ENCODE data around the gene PARP3.

Gene PARP3

GRCh38 chr3:51961011-51961410 is 18.8 kb downstream of the PARP3 start:
- no peak overlapping the region for H3K4me2 ChIP-seq (ENCODE audit: low read length, poor library complexity, severe bottlenecking)
- no peak overlapping the region for H3K4ac ChIP-seq (ENCODE audit: low read depth in 1 of 2, low read length in 2 of 2)
- 94% methylated on average over 18 of the region's 18 CpGs for WGBS

GRCh38 chr3:51961602-51962569 is 19.7 kb downstream of the PARP3 start:
- Histone ChIP-seq H2AK5ac (ENCODE audit: low read length, severe bottlenecking) (no peak overlapping the region), H4K91ac (ENCODE audit: low read length) (no peak overlapping the region), H2BK120ac (ENCODE audit: low read depth, low read length) (no peak overlapping the region), H4K8ac (ENCODE audit: low read length) (no peak overlapping the region), H2AFZ (ENCODE audit: low read depth, low read length) (no peak overlapping the region), H3K9me3 (ENCODE audit: control insufficient read depth, low read length) (no peaks in the 10 kb centered on the region), H2BK12ac (ENCODE audit: low read length in 2 of 2) (no peak overlapping the region), H3K23ac (ENCODE audit: low read length in 2 of 2) (peak overlapping the region in 1 of 2 experiments; percentile 42), H3K9ac (ENCODE audit: low read length) (no peak overlapping the region), H3K4me2 (ENCODE audit: low read length, poor library complexity, severe bottlenecking) (no peak overlapping the region), H3K27ac (ENCODE audit: low read length, poor library complexity, severe bottlenecking) (no peak overlapping the region), H3K4ac (ENCODE audit: low read depth in 1 of 2, low read length in 2 of 2) (no peak overlapping the region), H3K14ac (ENCODE audit: low read length in 2 of 2) (no peak overlapping the region), H3K27me3 (ENCODE audit: control insufficient read depth in 1 of 2, insufficient read depth in 1 of 2, low read length in 2 of 2) (no peaks in the 10 kb centered on the region), H3K4me3 (ENCODE audit: insufficient read depth in 1 of 2, low read depth in 1 of 2, low read length in 2 of 2) (peak overlapping the region in 1 of 2 experiments; percentile 4), H2BK15ac (ENCODE audit: low read depth, poor library complexity, severe bottlenecking) (no peak overlapping the region), H3K4me1 (ENCODE audit: control insufficient read depth, insufficient read depth, low read depth, low read length) (peaks cover 24% of the 10 kb centered on the region), H3K18ac (ENCODE audit: low read depth in 1 of 2, low read length in 2 of 2) (no peak overlapping the region), H2BK5ac (ENCODE audit: low read depth, low read length, poor library complexity, severe bottlenecking) (no peak overlapping the region), H3K36me3 (ENCODE audit: control insufficient read depth in 1 of 2, insufficient read depth in 2 of 2, low read depth in 1 of 2, low read length in 2 of 2) (peaks cover 38 to 55% of the 10 kb centered on the region in 2 experiments), H3K79me1 (replicated peaks; ENCODE audit: low read length, poor library complexity, severe bottlenecking) (peaks cover 24% of the 10 kb centered on the region)
- 94% methylated on average over 7 of the region's 9 CpGs for WGBS
- DNase-seq, result no peak

More at GRCh38 chr3:51961011-51961410, 18.8 kb downstream of the PARP3 start:
- Histone ChIP-seq H2BK15ac (ENCODE audit: low read depth, poor library complexity, severe bottlenecking) (no peak overlapping the region), H3K36me3 (ENCODE audit: control insufficient read depth in 1 of 2, insufficient read depth in 2 of 2, low read depth in 1 of 2, low read length in 2 of 2) (peaks cover 39 to 63% of the 10 kb centered on the region in 2 experiments), H3K27ac (ENCODE audit: low read length, poor library complexity, severe bottlenecking) (no peak overlapping the region), H3K9ac (ENCODE audit: low read length) (no peak overlapping the region), H3K4me1 (ENCODE audit: control insufficient read depth, insufficient read depth, low read depth, low read length) (peaks cover 25% of the 10 kb centered on the region), H2BK120ac (ENCODE audit: low read depth, low read length) (no peak overlapping the region), H3K18ac (ENCODE audit: low read depth in 1 of 2, low read length in 2 of 2) (no peak overlapping the region), H3K14ac (ENCODE audit: low read length in 2 of 2) (no peak overlapping the region), H3K27me3 (ENCODE audit: control insufficient read depth in 1 of 2, insufficient read depth in 1 of 2, low read length in 2 of 2) (no peaks in the 10 kb centered on the region), H4K91ac (ENCODE audit: low read length) (no peak overlapping the region), H4K8ac (ENCODE audit: low read length) (no peak overlapping the region), H3K9me3 (ENCODE audit: control insufficient read depth, low read length) (no peaks in the 10 kb centered on the region), H3K4me3 (ENCODE audit: insufficient read depth in 1 of 2, low read depth in 1 of 2, low read length in 2 of 2) (no peak overlapping the region), H2BK5ac (ENCODE audit: low read depth, low read length, poor library complexity, severe bottlenecking) (no peak overlapping the region), H2BK12ac (ENCODE audit: low read length in 2 of 2) (no peak overlapping the region), H2AFZ (ENCODE audit: low read depth, low read length) (no peak overlapping the region), H2AK5ac (ENCODE audit: low read length, severe bottlenecking) (no peak overlapping the region), H3K79me1 (replicated peaks; ENCODE audit: low read length, poor library complexity, severe bottlenecking) (peaks cover 16% of the 10 kb centered on the region), H3K23ac (ENCODE audit: low read length in 2 of 2) (no peak overlapping the region)
- no peak for DNase-seq

DNA sequence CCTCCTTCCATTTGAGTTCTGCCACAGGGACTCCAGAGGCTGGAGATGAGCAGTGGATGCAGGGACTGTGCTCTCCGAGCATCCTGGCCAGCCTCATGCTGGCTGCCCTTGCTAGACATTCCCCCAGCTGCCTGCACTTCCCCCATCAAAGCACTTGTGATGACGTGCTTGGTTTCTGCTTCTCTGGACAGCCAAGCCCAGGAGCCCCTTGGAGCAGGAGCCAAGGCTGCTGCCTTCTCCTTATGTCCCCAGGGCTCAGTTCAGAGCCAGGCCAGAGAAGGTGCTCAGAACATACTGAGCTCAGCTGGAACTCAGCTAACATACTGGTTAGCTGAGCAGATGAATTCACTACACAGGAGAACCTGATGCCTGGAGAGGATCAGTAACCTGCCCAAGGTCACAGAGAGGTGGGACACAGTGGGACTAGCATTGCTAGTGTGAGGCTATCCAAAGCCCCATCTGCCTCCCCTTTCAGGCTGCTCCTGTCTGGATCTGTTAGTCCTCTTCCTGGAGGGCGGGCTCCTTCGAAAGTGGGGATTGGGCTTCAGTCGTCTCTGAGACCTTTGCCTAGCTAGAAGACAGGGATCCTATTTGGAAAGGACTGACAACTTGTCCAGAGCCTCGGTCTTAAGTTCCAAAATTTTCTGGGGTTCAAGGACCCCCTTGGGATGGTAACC is 20.8 kb downstream of the PARP3 start:
- no peaks in the 10 kb centered on the region for H3K27me3 ChIP-seq (ENCODE audit: control insufficient read depth in 1 of 2, insufficient read depth in 1 of 2, low read length in 2 of 2)
- DNase-seq, result no peak
- no peak overlapping the region for H3K4ac ChIP-seq (ENCODE audit: low read depth in 1 of 2, low read length in 2 of 2)
- peaks cover 27% of the 10 kb centered on the region for H3K79me1 ChIP-seq (replicated peaks; ENCODE audit: low read length, poor library complexity, severe bottlenecking)
- no peak overlapping the region for H3K18ac ChIP-seq (ENCODE audit: low read depth in 1 of 2, low read length in 2 of 2)
- H3K14ac ChIP-seq (ENCODE audit: low read length in 2 of 2), result no peak overlapping the region
- no peak overlapping the region for H3K4me2 ChIP-seq (ENCODE audit: low read length, poor library complexity, severe bottlenecking)
- no peak overlapping the region for H3K9ac ChIP-seq (ENCODE audit: low read length)
- no peaks in the 10 kb centered on the region for H3K9me3 ChIP-seq (ENCODE audit: control insufficient read depth, low read length)
- H4K91ac ChIP-seq (ENCODE audit: low read length), result no peak overlapping the region
- no peak overlapping the region for H2AFZ ChIP-seq (ENCODE audit: low read depth, low read length)
- no peak overlapping the region for H2BK5ac ChIP-seq (ENCODE audit: low read depth, low read length, poor library complexity, severe bottlenecking)
- peaks cover 25% of the 10 kb centered on the region for H3K4me1 ChIP-seq (ENCODE audit: control insufficient read depth, insufficient read depth, low read depth, low read length)
- H2AK5ac ChIP-seq (ENCODE audit: low read length, severe bottlenecking), result no peak overlapping the region
- H2BK12ac ChIP-seq (ENCODE audit: low read length in 2 of 2), result no peak overlapping the region
- no peak overlapping the region for H3K23ac ChIP-seq (ENCODE audit: low read length in 2 of 2)
- 86% methylated on average over 6 of the region's 6 CpGs for WGBS
- H3K27ac ChIP-seq (ENCODE audit: low read length, poor library complexity, severe bottlenecking), result no peak overlapping the region
- no peak overlapping the region for H4K8ac ChIP-seq (ENCODE audit: low read length)
- no peak overlapping the region for H2BK120ac ChIP-seq (ENCODE audit: low read depth, low read length)
- H3K4me3 ChIP-seq (ENCODE audit: insufficient read depth in 1 of 2, low read depth in 1 of 2, low read length in 2 of 2), result no peak overlapping the region
- peaks cover 29 to 46% of the 10 kb centered on the region in 2 experiments for H3K36me3 ChIP-seq (ENCODE audit: control insufficient read depth in 1 of 2, insufficient read depth in 2 of 2, low read depth in 1 of 2, low read length in 2 of 2)
- H2BK15ac ChIP-seq (ENCODE audit: low read depth, poor library complexity, severe bottlenecking), result no peak overlapping the region

DNA sequence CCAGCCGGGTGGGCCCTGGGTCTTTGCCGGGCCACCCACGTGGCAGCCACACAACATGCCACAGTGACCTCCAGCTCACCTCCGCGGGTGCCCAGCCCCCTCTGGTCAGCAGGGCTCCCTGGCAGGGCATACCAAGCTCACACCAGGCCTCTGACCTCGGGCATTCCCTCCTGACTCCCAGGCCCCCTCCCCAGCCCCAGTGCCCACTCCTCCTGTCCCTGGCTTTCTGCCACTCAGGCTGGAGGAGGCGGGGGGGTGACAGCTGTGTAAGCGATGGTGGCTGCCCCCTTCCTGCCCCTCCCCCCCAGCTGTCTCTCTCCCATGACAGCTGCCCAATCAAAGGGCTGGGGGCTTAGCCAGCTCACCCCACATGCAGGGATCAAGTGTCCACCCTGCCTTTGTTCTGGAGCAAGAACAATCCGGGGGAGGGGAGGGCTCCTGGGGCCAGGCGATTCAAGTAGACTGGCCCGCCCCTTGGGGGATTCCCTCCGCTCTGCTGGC is 21.8 kb downstream of the PARP3 start:
- no peak overlapping the region for H3K4me3 ChIP-seq (ENCODE audit: insufficient read depth in 1 of 2, low read depth in 1 of 2, low read length in 2 of 2)
- H2BK12ac ChIP-seq (ENCODE audit: low read length in 2 of 2), result no peak overlapping the region
- H3K4ac ChIP-seq (ENCODE audit: low read depth in 1 of 2, low read length in 2 of 2), result no peak overlapping the region
- H3K23ac ChIP-seq (ENCODE audit: low read length in 2 of 2), result no peak overlapping the region
- WGBS, result 80% methylated on average over 12 of the region's 12 CpGs
- no peak overlapping the region for H2BK15ac ChIP-seq (ENCODE audit: low read depth, poor library complexity, severe bottlenecking)
- H3K79me1 ChIP-seq (replicated peaks; ENCODE audit: low read length, poor library complexity, severe bottlenecking), result peaks cover 27% of the 10 kb centered on the region
- H3K18ac ChIP-seq (ENCODE audit: low read depth in 1 of 2, low read length in 2 of 2), result no peak overlapping the region
- no peak overlapping the region for H2BK120ac ChIP-seq (ENCODE audit: low read depth, low read length)
- DNase-seq, result no peak
- H3K9me3 ChIP-seq (ENCODE audit: control insufficient read depth, low read length), result no peaks in the 10 kb centered on the region
- peaks cover 34% of the 10 kb centered on the region for H3K4me1 ChIP-seq (ENCODE audit: control insufficient read depth, insufficient read depth, low read depth, low read length)
- no peaks in the 10 kb centered on the region for H3K27me3 ChIP-seq (ENCODE audit: control insufficient read depth in 1 of 2, insufficient read depth in 1 of 2, low read length in 2 of 2)
- H3K9ac ChIP-seq (ENCODE audit: low read length), result no peak overlapping the region
- H4K91ac ChIP-seq (ENCODE audit: low read length), result no peak overlapping the region
- no peak overlapping the region for H3K14ac ChIP-seq (ENCODE audit: low read length in 2 of 2)
- no peak overlapping the region for H2AK5ac ChIP-seq (ENCODE audit: low read length, severe bottlenecking)
- peaks cover 19 to 37% of the 10 kb centered on the region in 2 experiments for H3K36me3 ChIP-seq (ENCODE audit: control insufficient read depth in 1 of 2, insufficient read depth in 2 of 2, low read depth in 1 of 2, low read length in 2 of 2)
- H2BK5ac ChIP-seq (ENCODE audit: low read depth, low read length, poor library complexity, severe bottlenecking), result no peak overlapping the region
- H2AFZ ChIP-seq (ENCODE audit: low read depth, low read length), result no peak overlapping the region
- no peak overlapping the region for H3K4me2 ChIP-seq (ENCODE audit: low read length, poor library complexity, severe bottlenecking)
- H3K27ac ChIP-seq (ENCODE audit: low read length, poor library complexity, severe bottlenecking), result no peak overlapping the region
- H4K8ac ChIP-seq (ENCODE audit: low read length), result no peak overlapping the region
